ENCODE results near the gene CDC42BPA. TPM values are rescaled to one million over a fixed set of nuclear protein-coding genes. Genes with fewer than 3 reads are reported as not detected.

The CDC42BPA gene
- total RNA-seq, 1 experiment from 2014 or later, result 30.1 TPM

- Histone ChIP-seq H3T11ph (ENCODE audit: low read length) (no peak overlapping the region), H2BK120ac (ENCODE audit: low read depth, low read length, poor library complexity, severe bottlenecking) (no peak overlapping the region), H3K18ac (ENCODE audit: insufficient read length, low read depth, low read length) (no peak overlapping the region), H3K4me1 (ENCODE audit: insufficient read depth, low read length) (no peaks in the 10 kb centered on the region), H3K27ac (ENCODE audit: insufficient read length, low read depth, low read length) (no peak overlapping the region), H2BK20ac (ENCODE audit: low read depth, low read length, poor library complexity, severe bottlenecking) (no peak overlapping the region), H4K5ac (ENCODE audit: insufficient read length, low read depth, low read length) (no peak overlapping the region), H4K91ac (ENCODE audit: insufficient read length, low read depth, low read length) (no peak overlapping the region), H2AFZ (ENCODE audit: low read length) (no peak overlapping the region), H2BK5ac (ENCODE audit: insufficient read length, low read length) (no peak overlapping the region), H3K9ac (ENCODE audit: extremely low read depth, insufficient read length, low read length) (no peak overlapping the region), H3K23ac (ENCODE audit: insufficient read length, low read depth, low read length) (no peak overlapping the region), H3K27me3 (ENCODE audit: insufficient read depth, low read length) (no peaks in the 10 kb centered on the region), H4K20me1 (ENCODE audit: control insufficient read depth, insufficient read depth, insufficient read length) (no peaks in the 10 kb centered on the region), H3K9me3 (ENCODE audit: control insufficient read depth, low read depth, low read length) (no peaks in the 10 kb centered on the region), H3K23me2 (ENCODE audit: insufficient read length, low read depth, low read length, poor library complexity, severe bottlenecking) (no peaks in the 10 kb centered on the region), H3K4me2 (ENCODE audit: insufficient read depth, insufficient read length, low read length) (no peak overlapping the region), H4K8ac (replicated peaks; ENCODE audit: insufficient read length, low read depth, low read length) (no peak overlapping the region), H3K4ac (ENCODE audit: low read depth, low read length) (no peak overlapping the region), H3K14ac (ENCODE audit: insufficient read depth, low read length) (no peak overlapping the region; the same call in 1 of the 2 replicates), H3K56ac (ENCODE audit: insufficient read length, low read depth, low read length) (no peak overlapping the region), H3K79me1 (ENCODE audit: insufficient read depth, low read depth, low read length, poor library complexity, severe bottlenecking) (no peaks in the 10 kb centered on the region), H3K79me2 (ENCODE audit: insufficient read depth, low read length) (no peaks in the 10 kb centered on the region), H2AK5ac (ENCODE audit: insufficient read length, low read length) (no peak overlapping the region), H2BK12ac (ENCODE audit: insufficient read length, low read depth, low read length) (no peak overlapping the region), H2BK15ac (ENCODE audit: low read depth, low read length) (no peak overlapping the region)
- Mint-ChIP-seq H3K27me3 (ENCODE audit: low read depth) (no peaks in the 10 kb centered on the region), H3K4me1 (peaks cover 4 to 15% of the 10 kb centered on the region in 2 experiments; a peak in 3 of 4 replicates), H3K4me3 (no peak overlapping the region), H3K36me3 (ENCODE audit: insufficient read depth in 1 of 3, low read depth in 3 of 3) (peaks cover 0 to 10% (median 3%) of the 10 kb centered on the region in 3 experiments; a peak in 2 of 7 replicates), H3K27ac (no peak overlapping the region; a peak in 1 of 7 replicates), H3K9me3 (no peaks in the 10 kb centered on the region)
- DNase-seq, result no peak
- WGBS (ENCODE audit: extremely low coverage, insufficient read length, low lambda C conversion rate), result 100% methylated on average over 10 of the region's 20 CpGs
- TF ChIP-seq CTCF (conservative IDR thresholded peaks at IDR 0.05), result no peak
Observed at GRCh38 chr1:226977643-226978431, 340.5 kb downstream of the CDC42BPA start.

Data from H9 (cell line).